ENCODE data around the gene GPR143. TPM values are rescaled to one million over a fixed set of nuclear protein-coding genes. Genes with fewer than 3 reads are reported as not detected.
A peak's percentile ranks its signal among the peaks of the same experiment; 100 is the strongest.

The GPR143 gene
- total RNA-seq, 1 experiment from 2014 or later, result 1.2 TPM

DNA sequence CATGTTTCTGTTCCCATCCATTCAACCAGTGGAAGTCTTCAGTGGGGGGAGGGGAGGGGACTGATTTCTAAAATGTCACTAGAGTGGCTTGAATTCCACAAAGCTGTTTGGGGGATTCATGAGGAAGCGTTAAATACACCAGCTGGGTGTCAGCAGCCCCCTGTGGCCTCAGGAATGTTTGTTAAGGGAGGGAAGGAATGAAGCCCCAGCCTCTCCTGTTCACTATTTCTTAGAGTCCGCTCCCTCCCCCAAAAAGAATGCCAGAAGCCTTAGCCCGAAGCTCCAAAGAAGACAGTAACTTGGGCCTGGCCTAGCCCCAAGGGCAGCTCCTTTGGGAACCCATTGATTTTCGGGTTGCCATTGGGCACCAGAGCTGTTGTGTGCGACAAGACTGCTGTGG is 23.9 kb upstream of the GPR143 start:
- Histone ChIP-seq H3K27ac (ENCODE audit: low read depth, low read length, poor library complexity, severe bottlenecking) (no peak overlapping the region), H3K27me3 (replicated peaks; ENCODE audit: insufficient read depth, low read depth, low read length, poor library complexity) (peaks cover 4% of the 10 kb centered on the region), H3K4me1 (ENCODE audit: insufficient read depth, low read length, poor library complexity, severe bottlenecking) (peaks cover 16% of the 10 kb centered on the region), H3K4me3 (ENCODE audit: low read depth, low read length, poor library complexity, severe bottlenecking) (no peak overlapping the region), H3K36me3 (ENCODE audit: insufficient read depth, low read length, poor library complexity, severe bottlenecking) (no peaks in the 10 kb centered on the region), H3K9me3 (ENCODE audit: low read depth, low read length, poor library complexity, severe bottlenecking) (no peaks in the 10 kb centered on the region)
- intact Hi-C loops (cut with micrococcal nuclease; ENCODE audit: unreplicated experiment), result no loop called here
- ChIA-PET CTCF (interaction anchor here (0.6 kb wide), 1 partner anchor 93 kb away, joined by 3 read pairs; no protein-coding TSS in a partner anchor), POLR2A (ENCODE audit: low non-redundant PET) (interaction anchor here (0.6 kb wide), 2 partner anchors 646 to 800 kb away, joined by 3 to 4 read pairs; no protein-coding TSS in a partner anchor)
- DNase-seq (ENCODE audit: low spot score), result peak; percentile 31
- TF ChIP-seq EZH2 (IDR thresholded peaks at IDR 0.05; ENCODE audit: borderline replicate concordance, low read depth, low read length, poor library complexity, severe bottlenecking) (no peak), CTCF (conservative IDR thresholded peaks at IDR 0.05; ENCODE audit: low read depth, low read length) (no peak)
- no TSS peak for BruUV-seq (replicated peaks)

DNA sequence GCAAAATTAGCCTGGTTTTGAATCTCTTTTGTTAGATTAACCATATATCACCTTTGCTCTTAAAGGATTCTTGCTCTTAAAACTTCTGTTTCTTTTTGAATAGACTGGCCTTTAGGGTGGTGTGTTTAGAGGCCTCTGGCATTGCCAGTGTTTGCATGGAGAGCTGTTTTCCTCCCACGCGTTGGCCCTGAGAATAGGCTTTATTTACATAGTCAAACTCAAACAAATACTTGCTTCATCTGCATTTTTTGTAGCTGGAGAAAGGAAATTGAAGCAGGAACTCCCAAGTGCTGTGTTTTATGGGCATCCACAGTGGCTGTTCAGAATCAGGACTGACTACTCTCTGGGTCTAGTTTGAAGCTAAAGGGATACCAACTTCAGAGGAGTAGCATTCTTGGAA is 23.3 kb upstream of the GPR143 start:
- BruUV-seq (replicated peaks), result no TSS peak
- POLR2A ChIA-PET (ENCODE audit: low non-redundant PET), result no interaction called here
- H3K4me1 ChIP-seq (ENCODE audit: insufficient read depth, low read length, poor library complexity, severe bottlenecking), result peaks cover 16% of the 10 kb centered on the region
- peak; percentile 37 for DNase-seq (ENCODE audit: low spot score)
- H3K27me3 ChIP-seq (replicated peaks; ENCODE audit: insufficient read depth, low read depth, low read length, poor library complexity), result peaks cover 4% of the 10 kb centered on the region
- intact Hi-C loops (cut with micrococcal nuclease; ENCODE audit: unreplicated experiment), result no loop called here
- no peak overlapping the region for H3K4me3 ChIP-seq (ENCODE audit: low read depth, low read length, poor library complexity, severe bottlenecking)
- H3K9me3 ChIP-seq (ENCODE audit: low read depth, low read length, poor library complexity, severe bottlenecking), result no peaks in the 10 kb centered on the region
- no peak overlapping the region for H3K27ac ChIP-seq (ENCODE audit: low read depth, low read length, poor library complexity, severe bottlenecking)
- CTCF ChIA-PET, result no interaction called here
- no peaks in the 10 kb centered on the region for H3K36me3 ChIP-seq (ENCODE audit: insufficient read depth, low read length, poor library complexity, severe bottlenecking)
- TF ChIP-seq CTCF (conservative IDR thresholded peaks at IDR 0.05; ENCODE audit: low read depth, low read length), result no peak

DNA sequence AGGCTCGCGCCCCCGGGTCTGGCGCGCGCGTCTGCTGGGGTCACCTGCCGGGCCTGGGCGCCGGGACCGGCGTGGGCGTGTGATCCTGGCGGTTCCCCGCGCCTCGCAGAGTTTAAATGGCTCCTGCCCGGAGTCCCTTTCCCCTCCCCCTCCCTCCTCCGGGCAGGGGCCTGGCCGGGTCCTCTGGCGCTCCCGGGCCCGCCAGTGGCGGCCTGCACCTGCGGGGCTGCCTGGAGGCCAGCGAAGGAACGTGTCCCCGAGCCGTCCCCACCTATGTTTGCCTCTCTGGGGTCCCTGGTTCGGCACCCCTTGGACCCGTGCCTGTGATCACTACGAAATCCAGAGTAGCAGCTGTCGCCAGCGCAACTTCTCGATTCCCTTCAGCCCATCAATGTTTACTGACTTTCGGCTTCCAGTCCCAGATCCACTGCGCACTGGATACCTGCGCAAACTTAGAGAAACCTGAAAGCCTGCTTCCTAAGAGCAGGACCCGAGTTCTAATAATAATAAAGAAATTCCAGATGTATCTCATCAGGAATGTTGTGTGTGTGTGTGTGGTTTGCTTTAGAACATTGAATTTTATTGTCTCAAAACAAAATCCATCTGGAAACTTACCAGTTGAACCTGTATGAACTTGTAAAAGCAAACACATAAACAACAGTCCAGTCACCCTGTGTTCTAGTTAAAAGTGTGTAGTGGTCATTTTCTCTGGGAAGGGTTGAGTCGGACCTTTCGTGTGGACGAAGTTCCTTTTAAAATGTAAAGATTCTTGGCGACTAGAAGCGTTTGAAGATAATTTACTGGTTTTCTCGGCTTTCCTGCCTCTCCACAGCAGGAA is 21.4 kb upstream of the GPR143 start:
- BruUV-seq (replicated peaks), result TSS peak; percentile 40
- Histone ChIP-seq H3K4me1 (ENCODE audit: insufficient read depth, low read length, poor library complexity, severe bottlenecking) (peaks cover 16% of the 10 kb centered on the region), H3K27ac (ENCODE audit: low read depth, low read length, poor library complexity, severe bottlenecking) (no peak overlapping the region), H3K4me3 (ENCODE audit: low read depth, low read length, poor library complexity, severe bottlenecking) (peak overlapping the region; percentile 52), H3K36me3 (ENCODE audit: insufficient read depth, low read length, poor library complexity, severe bottlenecking) (no peaks in the 10 kb centered on the region), H3K9me3 (ENCODE audit: low read depth, low read length, poor library complexity, severe bottlenecking) (no peaks in the 10 kb centered on the region), H3K27me3 (replicated peaks; ENCODE audit: insufficient read depth, low read depth, low read length, poor library complexity) (peaks cover 4% of the 10 kb centered on the region)
- ChIA-PET CTCF (no interaction called here), POLR2A (ENCODE audit: low non-redundant PET) (no interaction called here)
- TF ChIP-seq CTCF (conservative IDR thresholded peaks at IDR 0.05; ENCODE audit: low read depth, low read length), result no peak
- DNase-seq (ENCODE audit: low spot score), result no peak
- intact Hi-C loops (cut with micrococcal nuclease; ENCODE audit: unreplicated experiment), result no loop called here

Data from A673 (cell line).